Right renal cortex interstitium (tissue), 3 donors: ENCODE measurements around the gene TMEM258. TPM values are rescaled to one million over a fixed set of nuclear protein-coding genes. Genes with fewer than 3 reads are reported as not detected.

Experiments used
- DNase-seq, 3 donors: peaks; one replicate each; pipeline ENCODE4 v3.0.0-alpha.2; 2013; ENCODE audit warnings: low read depth in 3 of 3, low spot score in 2 of 3
- polyA plus RNA-seq, 3 donors: library from polyadenylated mRNA; unstranded; fragments of 120-200 nt; gene quantifications; one replicate each; pipeline ENCODE4 v1.2.1, GENCODE V29; 2013; ENCODE audit not compliant: insufficient read length in 3 of 3

The TMEM258 gene
- polyA plus RNA-seq, 3 donors = 157 to 206 (median 192) TPM

- DNase-seq = no peak
These were observed 30.2 kb downstream of the TMEM258 start for GRCh38 chr11:61762223-61762615.

GRCh38 chr11:61761440-61762222 lies 30.8 kb downstream of the TMEM258 start:
- DNase-seq = no peak

- no peak for DNase-seq
These were observed 31.5 kb downstream of the TMEM258 start for GRCh38 chr11:61760946-61761345.

GRCh38 chr11:61757213-61757862 lies 35.1 kb downstream of the TMEM258 start:
- DNase-seq = no peak

GRCh38 chr11:61756452-61757212 lies 35.8 kb downstream of the TMEM258 start:
- DNase-seq = no peak

- DNase-seq = no peak
These were observed 36.3 kb downstream of the TMEM258 start for GRCh38 chr11:61756147-61756451.

GRCh38 chr11:61754534-61755482 lies 37.6 kb downstream of the TMEM258 start:
- DNase-seq = no peak

- DNase-seq = no peak
These were observed 38.7 kb downstream of the TMEM258 start for GRCh38 chr11:61753672-61754071.

GRCh38 chr11:61752925-61753521 lies 39.4 kb downstream of the TMEM258 start:
- no peak for DNase-seq

- no peak for DNase-seq
These were observed 40.1 kb downstream of the TMEM258 start, which contains the start of gene MYRF for GRCh38 chr11:61752117-61752924. MYRF (plus strand) TSS chr11:61752636; CDS start chr11:61752745, 109 bp downstream.

- DNase-seq = no peak
These were observed 41.0 kb downstream of the TMEM258 start for GRCh38 chr11:61751384-61751783.

GRCh38 chr11:61750631-61751273 lies 41.6 kb downstream of the TMEM258 start:
- DNase-seq = no peak

- DNase-seq = no peak
These were observed 42.7 kb downstream of the TMEM258 start for GRCh38 chr11:61749591-61750217.

- no peak for DNase-seq
These were observed 44.5 kb downstream of the TMEM258 start for GRCh38 chr11:61747967-61748285.

- DNase-seq = no peak
These were observed 45.0 kb downstream of the TMEM258 start for GRCh38 chr11:61747192-61747966.

- no peak for DNase-seq
These were observed 45.8 kb downstream of the TMEM258 start for GRCh38 chr11:61746442-61747191.
